Endodermal cell (in vitro differentiated cells): ENCODE results near the gene CCDC86. TPM values are rescaled to one million over a fixed set of nuclear protein-coding genes. Genes with fewer than 3 reads are reported as not detected.
A peak's percentile ranks its signal among the peaks of the same experiment; 100 is the strongest.

Experiments
- DNase-seq: peaks from one replicate; pipeline ENCODE4 v3.0.0-alpha.2; 2017
- H3K27ac ChIP-seq: 2 replicates; pipeline ENCODE4 v1.5.1; 2013; ENCODE audit warnings: mild to moderate bottlenecking, low read depth, low read length, moderate library complexity
- H3K27me3 ChIP-seq: 2 replicates; pipeline ENCODE4 v1.6.1; 2013; ENCODE audit warnings: mild to moderate bottlenecking, low read length, moderate library complexity; ENCODE audit not compliant: insufficient read depth, control insufficient read depth, poor library complexity, severe bottlenecking
- H3K36me3 ChIP-seq: 2 replicates; pipeline ENCODE4 v1.7.0; 2013; ENCODE audit warnings: mild to moderate bottlenecking, low read length, moderate library complexity; ENCODE audit not compliant: control insufficient read depth, insufficient read depth
- H3K4me1 ChIP-seq: one replicate; pipeline ENCODE4 v1.7.0; 2013; ENCODE audit warnings: low read length; ENCODE audit not compliant: control insufficient read depth, insufficient read depth
- H3K4me3 ChIP-seq: 2 replicates; pipeline ENCODE4 v1.5.1; 2013; ENCODE audit warnings: mild to moderate bottlenecking, low read length, moderate library complexity
- H3K9ac ChIP-seq: 2 replicates; pipeline ENCODE4 v1.6.1; 2013; ENCODE audit warnings: mild to moderate bottlenecking, low read length, moderate library complexity; ENCODE audit not compliant: poor library complexity, severe bottlenecking; ENCODE audit errors: extremely low read depth
- H3K9me3 ChIP-seq: 2 replicates; pipeline ENCODE4 v1.6.1; 2013; ENCODE audit warnings: mild to moderate bottlenecking, low read length, moderate library complexity; ENCODE audit not compliant: control insufficient read depth
- H3K27ac Mint-ChIP-seq: 2 replicates; pipeline ENCODE4 v1.8.0; 2020; ENCODE audit warnings: mixed read lengths
- H3K27me3 Mint-ChIP-seq: 2 replicates; pipeline ENCODE4 v1.8.0; 2021; ENCODE audit warnings: mild to moderate bottlenecking, mixed read lengths; ENCODE audit not compliant: insufficient read depth
- H3K36me3 Mint-ChIP-seq: 2 replicates; pipeline ENCODE4 v1.8.0; 2020; ENCODE audit warnings: low read depth, mixed read lengths
- H3K4me1 Mint-ChIP-seq: 2 replicates; pipeline ENCODE4 v1.8.0; 2020; ENCODE audit warnings: mixed read lengths
- H3K4me3 Mint-ChIP-seq: 2 replicates; pipeline ENCODE4 v1.8.0; 2020; ENCODE audit warnings: mild to moderate bottlenecking, moderate library complexity, mixed read lengths
- H3K9me3 Mint-ChIP-seq: 2 replicates; pipeline ENCODE4 v1.8.0; 2020; ENCODE audit warnings: mild to moderate bottlenecking, mixed read lengths
- CTCF ChIP-seq: fragments of 200-600 bp; sonication (generic); conservative IDR thresholded peaks from 2 replicates; pipeline ENCODE4 v1.5.0; 2021; ENCODE audit warnings: antibody characterized with exemption, mild to moderate bottlenecking
- WGBS, 2 experiments: methylation state at CpG; one replicate each; pipeline versions ENCODE4 v1.1.5 to v1.1.7; 2013; ENCODE audit warnings: missing lambda C conversion rate in 2 of 2, mixed read lengths in 1 of 2; ENCODE audit not compliant: insufficient coverage in 1 of 2, insufficient read length in 1 of 2; 5-methylcytosine and 5-hydroxymethylcytosine counted together
- total RNA-seq, 2 donors: library from RNA; stranded (reverse); fragmentation: NEBNext Ultra II Directional in 1 of 2; extraction: Animal tissue kit (Norgen Biotek cat#: 25700) in 1 of 2; gene quantifications; 2 replicates in 1 of 2; 3 replicates in 1 of 2; pipeline ENCODE4 v1.2.1, GENCODE V29; 2021

Gene CCDC86
- total RNA-seq, 2 donors from 2014 or later, result 22.4 to 27.9 TPM

GRCh38 chr11:60887556-60887955 lies 45.6 kb downstream of the CCDC86 start:
- Mint-ChIP-seq H3K4me1 (no peaks in the 10 kb centered on the region), H3K36me3 (peaks cover 14% of the 10 kb centered on the region), H3K27me3 (no peaks in the 10 kb centered on the region), H3K4me3 (no peak overlapping the region), H3K9me3 (no peaks in the 10 kb centered on the region), H3K27ac (no peak overlapping the region)
- TF ChIP-seq CTCF, result peak; percentile 87
- H3K27me3 ChIP-seq, result no peaks in the 10 kb centered on the region
- H3K9ac ChIP-seq, result no peak overlapping the region
- DNase-seq, result peak; percentile 88
- no peak overlapping the region for H3K4me3 ChIP-seq
- peaks cover 12% of the 10 kb centered on the region for H3K36me3 ChIP-seq
- no peaks in the 10 kb centered on the region for H3K4me1 ChIP-seq
- no peak overlapping the region for H3K27ac ChIP-seq
- WGBS, 2 experiments, result 68 to 73% methylated on average over 4 to 5 of the region's 5 CpGs
- no peaks in the 10 kb centered on the region for H3K9me3 ChIP-seq

GRCh38 chr11:60889869-60890311 lies 48.0 kb downstream of the CCDC86 start:
- Histone ChIP-seq H3K9ac (no peak overlapping the region), H3K27me3 (no peaks in the 10 kb centered on the region), H3K4me1 (no peaks in the 10 kb centered on the region), H3K4me3 (no peak overlapping the region), H3K9me3 (no peaks in the 10 kb centered on the region), H3K36me3 (peaks cover 32% of the 10 kb centered on the region), H3K27ac (no peak overlapping the region)
- Mint-ChIP-seq H3K4me1 (no peaks in the 10 kb centered on the region), H3K27ac (no peak overlapping the region), H3K36me3 (peaks cover 31% of the 10 kb centered on the region), H3K27me3 (no peaks in the 10 kb centered on the region), H3K9me3 (no peaks in the 10 kb centered on the region), H3K4me3 (no peak overlapping the region)
- no peak for TF ChIP-seq CTCF
- peak; percentile 27 for DNase-seq
- 79 to 97% methylated on average over 4 to 6 of the region's 6 CpGs for WGBS, 2 experiments

- no peak overlapping the region for H3K27ac Mint-ChIP-seq
- H3K27me3 Mint-ChIP-seq, result no peaks in the 10 kb centered on the region
- H3K36me3 Mint-ChIP-seq, result peaks cover 33% of the 10 kb centered on the region
- no peak for TF ChIP-seq CTCF
- Histone ChIP-seq H3K4me1 (no peaks in the 10 kb centered on the region), H3K4me3 (no peak overlapping the region), H3K9ac (no peak overlapping the region), H3K9me3 (no peaks in the 10 kb centered on the region), H3K27me3 (no peaks in the 10 kb centered on the region), H3K36me3 (peaks cover 40% of the 10 kb centered on the region), H3K27ac (no peak overlapping the region)
- 92 to 98% methylated on average over 2 to 4 of the region's 5 CpGs for WGBS, 2 experiments
- no peaks in the 10 kb centered on the region for H3K4me1 Mint-ChIP-seq
- H3K9me3 Mint-ChIP-seq, result no peaks in the 10 kb centered on the region
- DNase-seq, result peak; percentile 23
- H3K4me3 Mint-ChIP-seq, result no peak overlapping the region
These were observed 48.8 kb downstream of the CCDC86 start for GRCh38 chr11:60890696-60891095.
